PC-9 (cell line): ENCODE data around the gene NTF4. TPM values are rescaled to one million over a fixed set of nuclear protein-coding genes. Genes with fewer than 3 reads are reported as not detected.
"Not testable (repeated sequence)": the region's sequence is repeated elsewhere in the genome, so short reads cannot be mapped to it uniquely, and the experiment has no call there.

Source experiments
- BruUV-seq: library from RNA; stranded (reverse); fragments of 400-500 nt; replicated peaks from 2 replicates; lab custom pipeline; 2021; lab: Mats Ljungman, UMichigan
- CTCF ChIA-PET: fragments of 300-600 bp; sonication (Branson Sonifier 250); formaldehyde crosslinking; loops from one replicate; lab custom pipeline; 2022; ENCODE audit warnings: antibody characterized with exemption; lab: Charles Lee
- POLR2A ChIA-PET: fragments of 300-600 bp; sonication (Branson Sonifier 250); formaldehyde crosslinking; loops from one replicate; lab custom pipeline; 2022; ENCODE audit warnings: antibody characterized with exemption; ENCODE audit not compliant: unreplicated experiment; lab: Charles Lee
- DNase-seq, 2 experiments: peaks; one replicate each; pipeline versions ENCODE4 v3.0.0 to v3.0.0-alpha.2; 2015 to 2022; ENCODE audit warnings: mixed read lengths in 1 of 2
- H2AFZ ChIP-seq: fragments of 200-600 bp; sonication (generic); 2 replicates; pipeline ENCODE4 v1.8.1; 2017; ENCODE audit warnings: antibody characterized with exemption
- H3F3A ChIP-seq: fragments of 200-600 bp; sonication (generic); 2 replicates; pipeline ENCODE4 v1.8.1; 2017; ENCODE audit warnings: antibody characterized with exemption, mild to moderate bottlenecking, low read depth; ENCODE audit not compliant: insufficient read depth
- H3K27ac ChIP-seq: fragments of 200-600 bp; sonication (generic); 2 replicates; pipeline ENCODE4 v1.6.1; 2016; ENCODE audit warnings: mixed run types
- H3K27me3 ChIP-seq: fragments of 200-600 bp; sonication (generic); 2 replicates; pipeline ENCODE4 v1.6.1; 2016; ENCODE audit warnings: low read depth, mixed run types; ENCODE audit not compliant: insufficient read depth
- H3K36me3 ChIP-seq: fragments of 200-600 bp; sonication (generic); 2 replicates; pipeline ENCODE4 v1.6.1; 2016; ENCODE audit warnings: low read depth, mixed run types
- H3K4me1 ChIP-seq: fragments of 200-600 bp; sonication (generic); replicated peaks from 2 replicates; pipeline ENCODE4 v1.6.1; 2016; ENCODE audit warnings: mixed run types; ENCODE audit not compliant: insufficient read depth
- H3K4me2 ChIP-seq: fragments of 200-600 bp; sonication (generic); 2 replicates; pipeline ENCODE4 v1.6.1; 2017; ENCODE audit warnings: mixed run types
- H3K4me3 ChIP-seq: fragments of 200-600 bp; sonication (generic); 2 replicates; pipeline ENCODE4 v1.6.1; 2016; ENCODE audit warnings: mixed run types
- H3K79me2 ChIP-seq: fragments of 200-600 bp; sonication (generic); 2 replicates; pipeline ENCODE4 v1.6.1; 2017; ENCODE audit warnings: low read depth, mixed run types
- H3K9me2 ChIP-seq: fragments of 200-600 bp; sonication (generic); 2 replicates; pipeline ENCODE4 v1.8.1; 2017; ENCODE audit warnings: mild to moderate bottlenecking; ENCODE audit not compliant: insufficient read depth
- H3K9me3 ChIP-seq: fragments of 200-600 bp; sonication (generic); 2 replicates; pipeline ENCODE4 v1.8.1; 2016; ENCODE audit warnings: low read depth; ENCODE audit not compliant: insufficient read depth
- H4K20me1 ChIP-seq: fragments of 200-600 bp; sonication (generic); 2 replicates; pipeline ENCODE4 v1.8.1; 2017; ENCODE audit not compliant: insufficient read depth
- intact Hi-C: fragments of 100-400 bp; cut with micrococcal nuclease; formaldehyde crosslinking; loops from one replicate; pipeline ENCODE4 v1.10.0; 2022; ENCODE audit not compliant: unreplicated experiment
- total RNA-seq: library from RNA; stranded (reverse); gene quantifications from 2 replicates; pipeline ENCODE4 v1.2.3, GENCODE V29; 2021

The NTF4 gene
- total RNA-seq, 1 experiment from 2014 or later, result 14.0 TPM

GRCh38 chr19:49029749-49030148, 34.9 kb downstream of the NTF4 start:
- H3K27me3 ChIP-seq, H3K27ac ChIP-seq, DNase-seq, H3K4me2 ChIP-seq, H3K4me1 ChIP-seq, intact Hi-C loops, BruUV-seq, H3K4me3 ChIP-seq, H2AFZ ChIP-seq, H4K20me1 ChIP-seq, H3K9me2 ChIP-seq, H3F3A ChIP-seq, H3K36me3 ChIP-seq, H3K9me3 ChIP-seq, H3K79me2 ChIP-seq: not testable (repeated sequence)
- CTCF ChIA-PET, result interaction anchor here (0.6 kb wide), 1 partner anchor 44 kb away, joined by 3 read pairs; no protein-coding TSS in a partner anchor
- POLR2A ChIA-PET, result interaction anchor here (0.6 kb wide), 1 partner anchor 22 kb away, joined by 3 read pairs; no protein-coding TSS in a partner anchor

GRCh38 chr19:49028686-49029085, 35.9 kb downstream of the NTF4 start:
- CTCF ChIA-PET, DNase-seq, H3K4me1 ChIP-seq, H3K79me2 ChIP-seq, H3K27ac ChIP-seq, H3K36me3 ChIP-seq, H3K4me3 ChIP-seq, H4K20me1 ChIP-seq, intact Hi-C loops, POLR2A ChIA-PET, H3K27me3 ChIP-seq, H3K4me2 ChIP-seq, H3F3A ChIP-seq, H3K9me3 ChIP-seq, H2AFZ ChIP-seq, BruUV-seq, H3K9me2 ChIP-seq: not testable (repeated sequence)

GRCh38 chr19:49025599-49025998, 39.0 kb downstream of the NTF4 start:
- H3K4me3 ChIP-seq, H3K4me1 ChIP-seq, H3K27ac ChIP-seq, H3K27me3 ChIP-seq, H3K4me2 ChIP-seq, H3K9me2 ChIP-seq, H4K20me1 ChIP-seq, H3K79me2 ChIP-seq, intact Hi-C loops, DNase-seq, H2AFZ ChIP-seq, BruUV-seq, H3K36me3 ChIP-seq, H3K9me3 ChIP-seq: not testable (repeated sequence)
- ChIA-PET CTCF (interaction anchor here (0.7 kb wide), 1 partner anchor 170 kb away, joined by 4 read pairs; no protein-coding TSS in a partner anchor), POLR2A (interaction anchor here (0.6 kb wide), 1 partner anchor 72 kb away, joined by 5 read pairs; no protein-coding TSS in a partner anchor)
- H3F3A ChIP-seq, result peaks cover 14% of the 10 kb centered on the region

GRCh38 chr19:49025088-49025487, 39.5 kb downstream of the NTF4 start:
- DNase-seq, BruUV-seq, H3K27me3 ChIP-seq, H3K36me3 ChIP-seq, H2AFZ ChIP-seq, H3K4me1 ChIP-seq, H3K9me3 ChIP-seq, H4K20me1 ChIP-seq, H3K79me2 ChIP-seq, H3K27ac ChIP-seq, intact Hi-C loops, H3K4me2 ChIP-seq, H3K4me3 ChIP-seq, H3K9me2 ChIP-seq: not testable (repeated sequence)
- ChIA-PET CTCF (interaction anchor here (0.7 kb wide), 1 partner anchor 169 kb away, joined by 4 read pairs; no protein-coding TSS in a partner anchor), POLR2A (interaction anchor here (0.6 kb wide), 1 partner anchor 73 kb away, joined by 5 read pairs; no protein-coding TSS in a partner anchor)
- H3F3A ChIP-seq, result peaks cover 18% of the 10 kb centered on the region

GRCh38 chr19:49024233-49024632, 40.4 kb downstream of the NTF4 start, which contains the start of gene CGB3:
Gene CGB3, minus strand, starts transcription at chr19:49024333. Its CDS starts 362 bp downstream, at chr19:49023971.
- H3K27me3 ChIP-seq, CTCF ChIA-PET, BruUV-seq, H3K4me1 ChIP-seq, H3K4me2 ChIP-seq, DNase-seq, H3K9me3 ChIP-seq, H3K27ac ChIP-seq, intact Hi-C loops, POLR2A ChIA-PET, H4K20me1 ChIP-seq, H3K9me2 ChIP-seq, H3K79me2 ChIP-seq, H3K4me3 ChIP-seq, H3K36me3 ChIP-seq, H2AFZ ChIP-seq: not testable (repeated sequence)
- peaks cover 18% of the 10 kb centered on the region for H3F3A ChIP-seq
